Activated naive CD4-positive, alpha-beta T cell treated with anti-CD3 and anti-CD28 coated beads for 36 hours (primary cell): Measurements from ENCODE around the gene ANKRD27. TPM values are rescaled to one million over a fixed set of nuclear protein-coding genes. Genes with fewer than 3 reads are reported as not detected.
"Not testable (repeated sequence)": the region's sequence is repeated elsewhere in the genome, so short reads cannot be mapped to it uniquely, and the experiment has no call there.

Source experiments
- CTCF ChIA-PET: fragments of 350-600 bp; sonication (Branson Sonifier 250); formaldehyde crosslinking; loops from one replicate; lab custom pipeline; 2021; ENCODE audit warnings: antibody characterized with exemption; lab: Charles Lee
- DNase-seq: peaks from one replicate; pipeline ENCODE4 v3.0.0-alpha.2; 2020
- H3K27ac Mint-ChIP-seq: one replicate; pipeline ENCODE4 v1.8.0; 2021; ENCODE audit warnings: mild to moderate bottlenecking, mixed read lengths
- H3K27me3 Mint-ChIP-seq: one replicate; pipeline ENCODE4 v1.8.0; 2021; ENCODE audit warnings: low read depth, mixed read lengths
- H3K36me3 Mint-ChIP-seq: one replicate; pipeline ENCODE4 v1.8.0; 2021; ENCODE audit warnings: low read depth, mixed read lengths
- H3K4me1 Mint-ChIP-seq: one replicate; pipeline ENCODE4 v1.8.0; 2021; ENCODE audit warnings: low read depth, mixed read lengths
- H3K4me3 Mint-ChIP-seq: one replicate; pipeline ENCODE4 v1.8.0; 2021; ENCODE audit warnings: mild to moderate bottlenecking, moderate library complexity, mixed read lengths
- H3K9me3 Mint-ChIP-seq: one replicate; pipeline ENCODE4 v1.8.0; 2021; ENCODE audit warnings: mixed read lengths
- intact Hi-C: fragments of 100-400 bp; cut with micrococcal nuclease; formaldehyde crosslinking; loops from one replicate; pipeline ENCODE4 v1.15.1; 2023
- total RNA-seq, 2 experiments: library from RNA; stranded (reverse); gene quantifications; one replicate each; pipeline ENCODE4 v1.2.3, GENCODE V29; 2021

The ANKRD27 gene
- total RNA-seq, 2 experiments from 2014 or later = 28.8 to 29.7 TPM

DNA sequence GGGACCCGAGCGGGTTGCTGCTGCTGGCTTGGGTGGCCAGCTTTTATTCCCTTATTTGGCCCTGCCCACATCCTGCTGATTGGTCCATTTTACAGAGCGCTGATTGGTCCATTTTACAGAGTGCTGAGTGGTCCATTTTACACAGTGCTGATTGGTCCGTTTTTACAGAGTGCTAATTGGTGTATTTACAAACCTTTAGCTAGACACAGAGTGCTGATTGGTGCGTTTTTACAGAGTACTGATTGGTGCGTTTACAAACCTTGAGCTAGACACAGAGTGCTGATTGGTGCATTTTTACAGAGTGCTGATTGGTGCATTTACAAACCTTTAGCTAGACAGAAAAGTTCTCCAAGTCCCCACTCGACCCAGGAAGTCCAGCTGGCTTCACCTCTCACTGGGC lies 25.1 kb upstream of the ANKRD27 start:
- peaks cover 35% of the 10 kb centered on the region for H3K4me1 Mint-ChIP-seq
- H3K36me3 Mint-ChIP-seq = peaks cover 85% of the 10 kb centered on the region
- DNase-seq, H3K4me3 Mint-ChIP-seq, H3K27ac Mint-ChIP-seq, H3K27me3 Mint-ChIP-seq, intact Hi-C loops: not testable (repeated sequence)
- H3K9me3 Mint-ChIP-seq = peaks cover 11% of the 10 kb centered on the region
- CTCF ChIA-PET = interaction anchor here (1.1 kb wide), 1 partner anchor 425 kb away, joined by 3 read pairs; no protein-coding TSS in a partner anchor

DNA sequence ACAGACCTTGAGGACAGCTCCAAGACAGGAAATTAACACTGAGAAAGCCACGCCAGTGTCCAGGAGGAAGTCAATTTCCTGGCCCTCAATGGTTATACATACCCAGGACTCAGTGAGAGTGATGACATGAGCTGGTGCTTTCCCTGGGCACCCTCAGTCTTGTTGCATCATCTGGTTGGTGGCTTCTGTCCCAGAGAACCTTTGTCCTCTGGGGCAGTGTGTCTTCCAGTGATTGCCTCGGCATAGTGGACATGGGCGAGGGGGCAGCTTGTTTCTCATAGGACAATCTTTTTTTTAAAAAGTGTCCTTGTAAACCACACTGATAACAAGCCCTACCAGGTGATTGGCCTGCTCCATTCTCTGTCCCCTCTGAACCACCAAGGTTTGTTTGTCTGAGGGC lies 21.8 kb upstream of the ANKRD27 start:
- CTCF ChIA-PET, H3K27me3 Mint-ChIP-seq, H3K4me3 Mint-ChIP-seq, H3K9me3 Mint-ChIP-seq, intact Hi-C loops: not testable (repeated sequence)
- H3K36me3 Mint-ChIP-seq = peaks cover 72% of the 10 kb centered on the region
- H3K27ac Mint-ChIP-seq = peak overlapping the region; percentile 54
- peaks cover 54% of the 10 kb centered on the region for H3K4me1 Mint-ChIP-seq
- peak; percentile 41 for DNase-seq

DNA sequence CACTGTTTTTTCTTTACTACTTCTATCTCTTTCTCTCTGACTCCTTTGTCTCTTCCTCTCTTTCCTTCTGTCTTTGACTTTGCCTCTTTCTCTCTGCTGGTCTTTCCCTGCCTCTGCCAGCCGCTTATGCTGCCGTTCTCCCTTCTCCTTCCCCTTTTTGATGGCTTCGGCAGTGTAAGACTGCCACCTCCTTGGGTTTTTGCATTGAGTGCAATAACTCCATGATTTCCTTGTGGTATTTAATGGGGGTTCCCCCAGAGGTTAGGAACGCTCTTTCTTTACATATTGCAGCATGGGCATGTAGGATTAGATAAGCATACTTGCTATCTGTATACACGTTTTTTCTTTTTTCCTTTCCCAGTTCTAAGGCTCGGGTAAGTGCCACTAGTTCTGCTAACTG lies 20.5 kb upstream of the ANKRD27 start:
- Mint-ChIP-seq H3K27ac (peak overlapping the region; percentile 10), H3K4me3 (peak overlapping the region; percentile 20), H3K4me1 (peaks cover 62% of the 10 kb centered on the region), H3K36me3 (peaks cover 63% of the 10 kb centered on the region)
- CTCF ChIA-PET, H3K27me3 Mint-ChIP-seq, DNase-seq, intact Hi-C loops, H3K9me3 Mint-ChIP-seq: not testable (repeated sequence)

DNA sequence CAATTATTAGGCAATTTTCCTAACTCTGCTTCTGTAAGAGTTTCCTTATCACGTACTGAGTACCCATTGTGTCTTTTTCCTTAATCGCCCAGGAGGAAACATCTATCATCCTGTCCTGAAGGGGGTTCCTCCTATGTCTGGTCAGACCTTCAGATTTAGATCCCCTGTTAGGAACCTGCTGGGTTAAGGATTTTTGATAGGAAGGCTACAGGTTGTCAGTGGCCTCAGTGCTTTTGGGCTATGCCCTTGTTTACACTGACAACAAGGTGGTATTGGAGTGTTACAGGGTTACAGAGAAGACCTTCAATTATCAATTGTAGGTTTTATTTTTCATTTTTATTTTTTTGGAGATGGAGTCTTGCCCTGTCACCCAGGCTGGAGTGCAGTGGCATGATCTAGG lies 19.9 kb upstream of the ANKRD27 start:
- Mint-ChIP-seq H3K4me1 (peaks cover 66% of the 10 kb centered on the region), H3K36me3 (peaks cover 56% of the 10 kb centered on the region)
- DNase-seq, CTCF ChIA-PET, H3K27ac Mint-ChIP-seq, H3K4me3 Mint-ChIP-seq, H3K27me3 Mint-ChIP-seq, H3K9me3 Mint-ChIP-seq: not testable (repeated sequence)
- intact Hi-C loops = loop anchor here (5.0 kb wide), 6 partner anchors 113 to 1477 kb away; partner anchors contain the start of genes CEBPG, LSM14A, PDCD5 and RHPN2

DNA sequence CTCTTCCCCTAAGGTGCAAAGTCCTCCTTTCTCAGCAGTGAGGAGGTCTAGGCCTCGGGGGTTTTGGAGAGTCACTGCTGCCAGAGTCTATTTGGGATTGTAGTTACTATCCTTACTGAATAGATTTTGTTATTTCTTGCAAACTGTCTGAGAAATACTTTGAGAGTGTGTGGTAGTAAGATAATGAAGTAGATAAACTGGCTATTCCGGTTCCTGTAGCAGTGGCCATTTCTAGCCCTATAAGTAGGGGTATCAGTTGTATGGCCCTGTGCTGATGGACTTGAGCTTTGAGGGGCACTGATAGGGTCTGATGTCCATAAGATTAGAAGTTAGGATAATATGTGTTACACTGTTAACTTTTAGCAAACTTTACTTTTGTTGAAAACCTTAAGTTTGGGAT lies 19.3 kb upstream of the ANKRD27 start:
- H3K27me3 Mint-ChIP-seq, DNase-seq, H3K9me3 Mint-ChIP-seq, CTCF ChIA-PET: not testable (repeated sequence)
- Mint-ChIP-seq H3K4me3 (peak overlapping the region; percentile 93), H3K27ac (peak overlapping the region; percentile 14), H3K36me3 (peaks cover 51% of the 10 kb centered on the region), H3K4me1 (peaks cover 70% of the 10 kb centered on the region)
- intact Hi-C loops = loop anchor here (5.0 kb wide), 6 partner anchors 112 to 1478 kb away; partner anchors contain the start of genes CEBPG, LSM14A, PDCD5 and RHPN2

DNA sequence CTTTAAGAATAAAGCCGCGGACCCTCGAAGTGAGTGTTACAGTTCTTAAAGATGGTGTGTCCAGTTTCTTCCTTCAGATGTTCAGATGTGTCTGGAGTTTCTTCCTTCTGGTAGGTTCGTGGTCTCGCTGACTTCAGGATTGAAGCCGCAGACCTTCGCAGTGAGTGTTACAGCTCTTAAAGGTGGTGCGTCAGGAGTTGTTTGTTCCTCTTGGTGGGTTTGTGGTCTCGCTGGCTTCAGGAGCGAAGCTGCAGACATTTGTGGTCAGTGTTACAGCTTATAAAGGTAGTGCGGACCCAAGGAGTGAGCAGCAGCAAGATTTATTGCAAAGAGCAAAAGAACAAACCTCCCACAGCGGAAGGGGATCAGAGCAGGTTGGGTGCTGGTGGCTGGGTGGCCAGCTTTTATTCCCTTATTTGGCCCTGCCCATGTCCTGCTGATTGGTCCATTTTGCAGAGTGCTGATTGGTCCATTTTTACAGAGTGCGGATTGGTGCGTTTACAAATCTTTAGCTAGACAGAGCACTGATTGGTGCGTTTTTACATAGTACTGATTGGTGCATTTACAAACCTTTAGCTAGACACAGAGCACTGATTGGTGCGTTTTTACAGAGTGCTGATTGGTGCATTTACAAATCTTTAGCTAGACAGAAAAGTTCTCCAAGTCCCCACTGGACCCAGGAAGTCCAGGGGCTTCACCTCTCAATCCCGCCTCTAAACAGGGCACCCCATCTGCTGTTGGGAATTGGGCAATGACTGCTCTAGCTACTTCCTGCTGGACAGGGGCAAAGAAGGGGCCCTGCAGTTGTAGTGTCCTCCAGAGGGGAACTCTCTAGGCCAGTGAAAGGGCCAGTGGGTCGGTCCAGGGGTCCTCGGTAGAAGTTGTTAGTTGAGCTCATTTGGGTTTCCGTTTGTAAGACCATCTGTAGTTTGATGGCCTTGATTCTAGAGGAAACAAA lies 18.4 kb upstream of the ANKRD27 start:
- peak; percentile 67 for DNase-seq
- CTCF ChIA-PET = interaction anchor here (0.6 to 0.7 kb wide), 2 partner anchors 32 to 278 kb away, joined by 3 read pairs; partner anchors contain the start of gene CEP89
- peak overlapping the region; percentile 93 for H3K4me3 Mint-ChIP-seq
- not testable (repeated sequence) for H3K27me3 Mint-ChIP-seq, H3K9me3 Mint-ChIP-seq
- intact Hi-C loops = loop anchor here (1.0 to 5.0 kb wide), 7 partner anchors 15 to 1479 kb away; partner anchors contain the start of genes CEBPG, LSM14A, PDCD5 and RHPN2
- H3K36me3 Mint-ChIP-seq = peaks cover 42% of the 10 kb centered on the region
- H3K4me1 Mint-ChIP-seq = peaks cover 68% of the 10 kb centered on the region
- H3K27ac Mint-ChIP-seq = peak overlapping the region; percentile 80

DNA sequence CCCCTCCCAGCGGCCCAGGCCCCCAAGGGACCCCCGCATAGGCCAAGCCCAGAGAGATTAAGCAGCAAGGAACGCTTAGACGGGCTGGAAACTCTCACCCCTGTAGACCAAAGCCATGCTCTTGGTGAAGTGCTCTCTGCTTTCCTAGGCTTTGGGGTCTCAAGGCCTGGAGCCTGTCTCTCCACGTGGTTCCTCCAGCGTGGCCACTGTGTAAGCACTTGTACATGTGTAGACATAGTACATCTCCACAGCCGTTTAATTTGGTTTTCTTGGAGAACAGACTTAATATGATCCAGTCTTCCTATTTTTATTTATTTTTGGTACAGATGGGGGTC lies 17.7 kb upstream of the ANKRD27 start:
- peak; percentile 23 for DNase-seq
- Mint-ChIP-seq H3K36me3 (peaks cover 35% of the 10 kb centered on the region), H3K4me3 (peak overlapping the region; percentile 93), H3K27ac (peak overlapping the region; percentile 80), H3K27me3 (no peaks in the 10 kb centered on the region), H3K4me1 (peaks cover 61% of the 10 kb centered on the region), H3K9me3 (no peaks in the 10 kb centered on the region)
- CTCF ChIA-PET = no interaction called here
- intact Hi-C loops = loop anchor here (1.0 to 5.0 kb wide), 9 partner anchors 16 to 1480 kb away; partner anchors contain the start of genes CEBPG, LSM14A, PDCD5 and RHPN2

DNA sequence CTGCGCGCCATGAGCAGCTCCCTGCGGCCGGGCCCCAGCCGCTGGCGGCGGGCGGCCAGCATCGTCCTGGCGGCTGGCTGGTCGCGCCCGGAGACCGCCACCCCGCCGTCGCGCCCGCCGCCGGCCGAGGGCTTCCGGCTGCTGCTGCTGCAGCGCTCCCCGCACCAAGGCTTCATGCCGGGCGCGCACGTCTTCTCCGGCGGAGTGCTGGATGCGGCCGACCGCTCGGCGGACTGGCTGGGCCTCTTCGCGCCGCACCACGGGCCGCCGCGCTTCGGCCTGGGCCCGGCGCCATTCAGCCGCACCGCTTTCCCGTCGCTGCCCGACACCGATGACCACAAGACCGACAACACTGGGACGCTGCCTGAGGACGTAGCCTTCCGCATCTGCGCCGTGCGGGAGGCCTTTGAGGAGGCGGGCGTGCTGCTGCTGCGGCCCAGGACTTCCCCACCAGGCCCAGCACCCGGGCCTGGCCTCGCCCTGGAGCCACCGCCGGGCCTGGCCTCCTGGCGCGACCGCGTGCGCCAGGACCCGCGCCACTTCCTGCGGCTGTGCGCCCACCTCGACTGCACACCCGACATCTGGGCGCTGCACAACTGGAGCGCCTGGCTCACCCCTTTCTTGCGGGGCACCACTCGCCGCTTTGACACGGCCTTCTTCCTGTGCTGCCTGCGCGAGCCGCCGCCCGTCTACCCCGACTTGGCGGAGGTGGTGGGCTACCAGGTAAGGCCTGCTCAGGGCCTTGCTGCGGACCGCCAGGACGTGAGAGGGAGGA lies 17.2 kb upstream of the ANKRD27 start:
- H3K9me3 Mint-ChIP-seq = no peaks in the 10 kb centered on the region
- DNase-seq = peak; percentile 69
- H3K4me3 Mint-ChIP-seq = peak overlapping the region; percentile 93
- peaks cover 56% of the 10 kb centered on the region for H3K4me1 Mint-ChIP-seq
- CTCF ChIA-PET = interaction anchor here (1.1 kb wide), 1 partner anchor 16 kb away, joined by 4 read pairs; no protein-coding TSS in a partner anchor
- intact Hi-C loops = loop anchor here (1.0 to 5.0 kb wide), 13 partner anchors 17 to 1480 kb away; partner anchors contain the start of genes ANKRD27, CEBPG, FAAP24 and GPATCH1
- no peaks in the 10 kb centered on the region for H3K27me3 Mint-ChIP-seq
- H3K27ac Mint-ChIP-seq = no peak overlapping the region
- H3K36me3 Mint-ChIP-seq = peaks cover 29% of the 10 kb centered on the region

DNA sequence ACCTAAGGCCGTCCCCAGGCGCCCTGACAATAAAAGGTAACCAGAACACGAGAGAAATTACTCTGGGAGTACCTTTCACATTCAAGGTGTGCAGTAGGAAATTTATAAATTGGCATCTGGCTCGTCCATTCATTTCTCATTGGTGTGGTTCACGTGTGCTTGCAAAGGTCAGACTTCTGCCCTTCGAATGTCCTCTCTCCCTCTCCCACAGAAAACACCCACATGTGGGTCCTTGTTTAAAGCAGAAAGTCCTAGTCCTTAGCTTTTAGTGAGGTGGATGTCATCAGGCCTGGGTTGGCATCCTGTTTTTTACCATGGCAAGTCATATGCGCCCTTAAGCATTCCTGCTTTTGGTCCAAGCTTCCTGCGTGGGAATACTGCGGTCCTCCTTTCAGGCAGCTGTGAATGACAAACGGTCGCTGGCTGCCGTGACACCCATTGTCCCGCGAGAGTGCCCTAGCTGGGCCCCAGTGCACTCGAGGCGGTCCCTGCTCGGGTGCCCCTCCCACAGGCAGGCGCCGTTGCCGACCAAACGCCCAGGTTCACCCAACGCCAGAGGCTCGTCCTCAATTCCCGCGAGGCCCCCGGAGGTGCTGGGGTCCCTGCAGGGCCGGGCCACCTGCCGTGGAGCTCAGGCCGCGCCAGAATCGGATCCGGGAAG lies 16.4 kb upstream of the ANKRD27 start, which contains the start of gene NUDT19:
Gene NUDT19, plus strand, starts transcription at position 531 of the 661 bp plus-strand sequence. CDS start 140 bp downstream, outside the sequence.
- intact Hi-C loops = loop anchor here (1.0 to 5.0 kb wide), 11 partner anchors 16 to 1481 kb away; partner anchors contain the start of genes ANKRD27, CEBPG, FAAP24 and GPATCH1
- peak within 1 kb of the TSS; percentile 93 for H3K4me3 Mint-ChIP-seq
- no peaks in the 10 kb centered on the region for H3K9me3 Mint-ChIP-seq
- CTCF ChIA-PET = interaction anchor here (1.1 to 1.3 kb wide), 2 partner anchors 15 kb away, joined by 3 to 4 read pairs; no protein-coding TSS in a partner anchor
- DNase-seq = peak; percentile 90
- H3K4me1 Mint-ChIP-seq = peaks cover 49% of the 10 kb centered on the region
- peaks cover 24% of the 10 kb centered on the region for H3K36me3 Mint-ChIP-seq
- no peaks in the 10 kb centered on the region for H3K27me3 Mint-ChIP-seq
- H3K27ac Mint-ChIP-seq = peak within 1 kb of the TSS; percentile 88

DNA sequence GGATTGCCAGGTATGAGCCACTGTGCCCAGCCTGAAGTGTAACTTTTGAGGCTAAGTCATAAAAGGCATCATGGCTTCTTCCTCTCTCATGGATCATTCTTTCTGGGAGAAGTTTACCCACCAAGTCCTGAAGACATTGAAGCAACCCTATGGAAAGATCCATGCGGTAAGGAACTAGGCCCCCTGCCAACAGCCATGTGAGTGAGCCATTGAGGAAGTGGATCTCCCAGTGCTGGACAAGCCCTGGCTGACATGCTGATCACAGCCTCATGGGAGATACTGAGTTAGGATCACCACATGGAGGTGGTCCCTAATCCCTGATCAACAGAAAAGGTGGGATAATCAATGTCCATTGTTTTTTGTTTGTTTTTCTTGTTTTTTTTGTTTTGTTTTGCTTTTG lies 13.3 kb upstream of the ANKRD27 start:
- DNase-seq = no peak
- CTCF ChIA-PET = interaction anchor here (0.7 kb wide), 1 partner anchor 9 kb away, joined by 3 read pairs; no protein-coding TSS in a partner anchor

DNA sequence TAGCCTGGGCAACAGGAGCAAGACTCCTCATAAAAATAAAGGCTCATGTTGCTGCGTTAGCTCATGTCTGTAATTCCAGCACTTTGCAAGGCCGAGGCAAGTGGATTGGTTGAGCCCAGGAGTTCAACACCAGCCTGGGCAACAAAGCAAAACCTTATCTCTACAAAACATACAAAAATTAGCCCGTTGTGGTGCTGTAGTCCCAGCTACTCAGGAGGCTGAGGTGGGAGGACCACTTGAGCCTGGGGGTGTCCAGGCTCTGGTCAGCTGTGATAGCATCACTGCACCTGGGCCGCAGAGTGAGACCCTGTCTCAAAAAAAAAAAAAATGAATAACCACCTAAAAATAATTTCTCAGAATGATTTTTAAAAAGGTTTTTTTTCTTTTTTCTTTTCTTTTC lies 12.7 kb upstream of the ANKRD27 start:
- Mint-ChIP-seq H3K27ac (no peak overlapping the region), H3K36me3 (peaks cover under 1% of the 10 kb centered on the region)

More for the DNA sequence above, 13.3 kb upstream of the ANKRD27 start:
- Mint-ChIP-seq H3K27me3 (no peaks in the 10 kb centered on the region), H3K4me1 (peaks cover 23% of the 10 kb centered on the region), H3K9me3 (no peaks in the 10 kb centered on the region), H3K36me3 (peaks cover 7% of the 10 kb centered on the region), H3K27ac (no peak overlapping the region), H3K4me3 (no peak overlapping the region)
- intact Hi-C loops = no loop called here

More for the DNA sequence above, 12.7 kb upstream of the ANKRD27 start:
- CTCF ChIA-PET = no interaction called here
- Mint-ChIP-seq H3K4me3 (no peak overlapping the region), H3K9me3 (no peaks in the 10 kb centered on the region), H3K27me3 (no peaks in the 10 kb centered on the region), H3K4me1 (peaks cover 18% of the 10 kb centered on the region)
- intact Hi-C loops = no loop called here
- no peak for DNase-seq
